ENCODE data around the gene UST.
"Not testable (repeated sequence)": the region's sequence is repeated elsewhere in the genome, so short reads cannot be mapped to it uniquely, and the experiment has no call there.

The UST gene

GRCh38 chr6:148755379-148755778 is 8.5 kb downstream of the UST start:
- H2AK5ac ChIP-seq (ENCODE audit: low read depth, low read length); H3K23ac ChIP-seq (ENCODE audit: low read depth, low read length, poor library complexity); H3K4me2 ChIP-seq (ENCODE audit: insufficient read depth, low read length, poor library complexity, severe bottlenecking); H3K9ac ChIP-seq (ENCODE audit: low read depth, low read length, poor library complexity); H4K8ac ChIP-seq (ENCODE audit: low read depth, low read length); H2BK12ac ChIP-seq (ENCODE audit: low read length); H2BK15ac ChIP-seq (ENCODE audit: low read length); H3K4me3 ChIP-seq (ENCODE audit: low read length in 2 of 2); H2AFZ ChIP-seq (ENCODE audit: low read length); H3K27ac ChIP-seq (replicated peaks; ENCODE audit: low read length); H4K91ac ChIP-seq (ENCODE audit: low read depth, low read length, poor library complexity); H3K18ac ChIP-seq (ENCODE audit: low read length); H2BK120ac ChIP-seq (ENCODE audit: low read depth, low read length); H3K14ac ChIP-seq (ENCODE audit: low read length); H3K27me3 ChIP-seq (ENCODE audit: control insufficient read depth in 3 of 3, insufficient read depth in 3 of 3, low read depth in 1 of 3, low read length in 3 of 3); H2BK5ac ChIP-seq (ENCODE audit: low read length); H3K9me3 ChIP-seq (replicated peaks in 1 of 2; ENCODE audit: control insufficient read depth in 2 of 2, insufficient read depth in 1 of 2, low read depth in 1 of 2, low read length in 2 of 2); DNase-seq (ENCODE audit: low spot score); H3K36me3 ChIP-seq (replicated peaks in 1 of 2; ENCODE audit: control insufficient read depth in 2 of 2, insufficient read depth in 2 of 2, low read length in 2 of 2); H3K4ac ChIP-seq (ENCODE audit: low read length); H3K79me1 ChIP-seq (ENCODE audit: low read depth, low read length): not testable (repeated sequence)
- no CpG with 5 or more reads among the region's 1 CpG for WGBS, 2 donors (ENCODE audit: extremely low coverage in 2 of 2, insufficient read length in 2 of 2, insufficient replicate concordance in 1 of 2)
- H3K4me1 ChIP-seq (ENCODE audit: control insufficient read depth in 2 of 2, insufficient read depth in 1 of 2, low read depth in 1 of 2, low read length in 2 of 2), result peaks cover 10% of the 10 kb centered on the region in 2 donors

GRCh38 chr6:148757944-148758480 is 11.2 kb downstream of the UST start:
- H2AFZ ChIP-seq (ENCODE audit: low read length), result no peak overlapping the region
- H3K14ac ChIP-seq (ENCODE audit: low read length), result no peak overlapping the region
- H3K9ac ChIP-seq (ENCODE audit: low read depth, low read length, poor library complexity), result no peak overlapping the region
- no peak overlapping the region for H2BK5ac ChIP-seq (ENCODE audit: low read length)
- no peak overlapping the region for H4K8ac ChIP-seq (ENCODE audit: low read depth, low read length)
- no peak overlapping the region for H2AK5ac ChIP-seq (ENCODE audit: low read depth, low read length)
- H2BK12ac ChIP-seq (ENCODE audit: low read length), result no peak overlapping the region
- no peak overlapping the region for H3K18ac ChIP-seq (ENCODE audit: low read length)
- no peak overlapping the region for H3K4me2 ChIP-seq (ENCODE audit: insufficient read depth, low read length, poor library complexity, severe bottlenecking)
- H3K4me1 ChIP-seq (ENCODE audit: control insufficient read depth in 2 of 2, insufficient read depth in 1 of 2, low read depth in 1 of 2, low read length in 2 of 2), result peaks cover 18 to 31% of the 10 kb centered on the region in 2 donors
- no peak overlapping the region for H3K23ac ChIP-seq (ENCODE audit: low read depth, low read length, poor library complexity)
- peaks cover 0 to 2% (median 0%) of the 10 kb centered on the region in 3 experiments for H3K27me3 ChIP-seq (ENCODE audit: control insufficient read depth in 3 of 3, insufficient read depth in 3 of 3, low read depth in 1 of 3, low read length in 3 of 3)
- no peak overlapping the region for H2BK120ac ChIP-seq (ENCODE audit: low read depth, low read length)
- H3K9me3 ChIP-seq (replicated peaks in 1 of 2; ENCODE audit: control insufficient read depth in 2 of 2, insufficient read depth in 1 of 2, low read depth in 1 of 2, low read length in 2 of 2), result no peaks in the 10 kb centered on the region
- DNase-seq (ENCODE audit: low spot score), result no peak
- H3K4me3 ChIP-seq (ENCODE audit: low read length in 2 of 2), result no peak overlapping the region
- WGBS, 2 donors (ENCODE audit: extremely low coverage in 2 of 2, insufficient read length in 2 of 2, insufficient replicate concordance in 1 of 2), result no CpG with 5 or more reads among the region's 2 CpGs
- H3K4ac ChIP-seq (ENCODE audit: low read length), result no peak overlapping the region
- H3K79me1 ChIP-seq (ENCODE audit: low read depth, low read length), result no peaks in the 10 kb centered on the region
- no peak overlapping the region for H2BK15ac ChIP-seq (ENCODE audit: low read length)
- H3K36me3 ChIP-seq (replicated peaks in 1 of 2; ENCODE audit: control insufficient read depth in 2 of 2, insufficient read depth in 2 of 2, low read length in 2 of 2), result no peaks in the 10 kb centered on the region
- no peak overlapping the region for H4K91ac ChIP-seq (ENCODE audit: low read depth, low read length, poor library complexity)
- no peak overlapping the region for H3K27ac ChIP-seq (replicated peaks; ENCODE audit: low read length)

- H2BK15ac ChIP-seq (ENCODE audit: low read length), result no peak overlapping the region
- no peak overlapping the region for H4K8ac ChIP-seq (ENCODE audit: low read depth, low read length)
- no peaks in the 10 kb centered on the region for H3K36me3 ChIP-seq (replicated peaks in 1 of 2; ENCODE audit: control insufficient read depth in 2 of 2, insufficient read depth in 2 of 2, low read length in 2 of 2)
- H3K9ac ChIP-seq (ENCODE audit: low read depth, low read length, poor library complexity), result no peak overlapping the region
- no peak overlapping the region for H3K4me2 ChIP-seq (ENCODE audit: insufficient read depth, low read length, poor library complexity, severe bottlenecking)
- no CpG with 5 or more reads among the region's 6 CpGs for WGBS, 2 donors (ENCODE audit: extremely low coverage in 2 of 2, insufficient read length in 2 of 2, insufficient replicate concordance in 1 of 2)
- peaks cover 0 to 2% (median 0%) of the 10 kb centered on the region in 3 experiments for H3K27me3 ChIP-seq (ENCODE audit: control insufficient read depth in 3 of 3, insufficient read depth in 3 of 3, low read depth in 1 of 3, low read length in 3 of 3)
- no peak overlapping the region for H3K4ac ChIP-seq (ENCODE audit: low read length)
- peaks cover 18 to 31% of the 10 kb centered on the region in 2 donors for H3K4me1 ChIP-seq (ENCODE audit: control insufficient read depth in 2 of 2, insufficient read depth in 1 of 2, low read depth in 1 of 2, low read length in 2 of 2)
- no peak overlapping the region for H2BK5ac ChIP-seq (ENCODE audit: low read length)
- no peak overlapping the region for H4K91ac ChIP-seq (ENCODE audit: low read depth, low read length, poor library complexity)
- DNase-seq (ENCODE audit: low spot score), result no peak
- peaks cover 0 to 4% of the 10 kb centered on the region in 2 donors for H3K9me3 ChIP-seq (replicated peaks in 1 of 2; ENCODE audit: control insufficient read depth in 2 of 2, insufficient read depth in 1 of 2, low read depth in 1 of 2, low read length in 2 of 2)
- no peak overlapping the region for H3K18ac ChIP-seq (ENCODE audit: low read length)
- H2AFZ ChIP-seq (ENCODE audit: low read length), result peak overlapping the region; percentile 7
- H3K27ac ChIP-seq (replicated peaks; ENCODE audit: low read length), result no peak overlapping the region
- H3K4me3 ChIP-seq (ENCODE audit: low read length in 2 of 2), result no peak overlapping the region
- no peak overlapping the region for H3K14ac ChIP-seq (ENCODE audit: low read length)
- H2BK12ac ChIP-seq (ENCODE audit: low read length), result no peak overlapping the region
- H3K23ac ChIP-seq (ENCODE audit: low read depth, low read length, poor library complexity), result no peak overlapping the region
- no peak overlapping the region for H2BK120ac ChIP-seq (ENCODE audit: low read depth, low read length)
- H2AK5ac ChIP-seq (ENCODE audit: low read depth, low read length), result no peak overlapping the region
- H3K79me1 ChIP-seq (ENCODE audit: low read depth, low read length), result no peaks in the 10 kb centered on the region
These were observed 11.7 kb downstream of the UST start for GRCh38 chr6:148758492-148758891.

DNA sequence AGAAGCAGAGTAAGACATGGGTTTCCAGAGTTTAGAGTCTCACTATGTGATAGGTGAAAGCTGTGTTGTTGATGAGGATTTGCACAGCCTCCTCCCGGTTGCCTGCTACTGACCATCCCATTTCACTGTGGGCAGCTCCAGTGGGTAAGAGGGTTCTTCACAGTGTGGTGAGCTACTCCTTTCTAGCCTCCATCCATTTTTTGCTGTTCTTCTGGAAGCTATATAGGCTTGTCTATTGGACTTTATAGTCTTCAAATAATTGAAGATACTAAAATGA is 13.4 kb downstream of the UST start:
- Histone ChIP-seq H3K4me1 (ENCODE audit: control insufficient read depth in 2 of 2, insufficient read depth in 1 of 2, low read depth in 1 of 2, low read length in 2 of 2) (peaks cover 18 to 31% of the 10 kb centered on the region in 2 donors), H3K18ac (ENCODE audit: low read length) (no peak overlapping the region), H4K8ac (ENCODE audit: low read depth, low read length) (no peak overlapping the region), H2BK5ac (ENCODE audit: low read length) (no peak overlapping the region), H3K4me2 (ENCODE audit: insufficient read depth, low read length, poor library complexity, severe bottlenecking) (no peak overlapping the region), H3K79me1 (ENCODE audit: low read depth, low read length) (no peaks in the 10 kb centered on the region), H2BK12ac (ENCODE audit: low read length) (no peak overlapping the region), H3K36me3 (replicated peaks in 1 of 2; ENCODE audit: control insufficient read depth in 2 of 2, insufficient read depth in 2 of 2, low read length in 2 of 2) (no peaks in the 10 kb centered on the region), H2BK15ac (ENCODE audit: low read length) (no peak overlapping the region), H3K27me3 (ENCODE audit: control insufficient read depth in 3 of 3, insufficient read depth in 3 of 3, low read depth in 1 of 3, low read length in 3 of 3) (peaks cover 0 to 2% (median 0%) of the 10 kb centered on the region in 3 experiments), H3K27ac (replicated peaks; ENCODE audit: low read length) (no peak overlapping the region), H4K91ac (ENCODE audit: low read depth, low read length, poor library complexity) (no peak overlapping the region), H3K9me3 (replicated peaks in 1 of 2; ENCODE audit: control insufficient read depth in 2 of 2, insufficient read depth in 1 of 2, low read depth in 1 of 2, low read length in 2 of 2) (peaks cover 0 to 5% of the 10 kb centered on the region in 2 donors), H3K23ac (ENCODE audit: low read depth, low read length, poor library complexity) (no peak overlapping the region), H2BK120ac (ENCODE audit: low read depth, low read length) (no peak overlapping the region), H2AK5ac (ENCODE audit: low read depth, low read length) (no peak overlapping the region), H3K9ac (ENCODE audit: low read depth, low read length, poor library complexity) (no peak overlapping the region), H3K4ac (ENCODE audit: low read length) (no peak overlapping the region), H3K4me3 (ENCODE audit: low read length in 2 of 2) (no peak overlapping the region), H3K14ac (ENCODE audit: low read length) (no peak overlapping the region), H2AFZ (ENCODE audit: low read length) (no peak overlapping the region)
- no peak for DNase-seq (ENCODE audit: low spot score)
- no CpG with 5 or more reads among the region's 1 CpG for WGBS, 2 donors (ENCODE audit: extremely low coverage in 2 of 2, insufficient read length in 2 of 2, insufficient replicate concordance in 1 of 2)
